Erythroblast (primary cell): ENCODE results near the gene LLGL2.

Experiments
- GATA1 ChIP-seq: IDR thresholded peaks from 2 replicates; pipeline ENCODE4 v1.6.1; 2011; ENCODE audit warnings: low read depth, mild to moderate bottlenecking, control low read depth, low read length, moderate library complexity
- POLR2A ChIP-seq: IDR thresholded peaks from 2 replicates; pipeline ENCODE4 v1.6.1; 2011; ENCODE audit warnings: mild to moderate bottlenecking, low read length

GRCh38 chr17:75526555-75527270 lies 1.2 kb downstream of the LLGL2 start:
- TF ChIP-seq POLR2A (no peak), GATA1 (no peak)
